ENCODE measurements around the gene ELAVL2.

ELAVL2 gene

DNA sequence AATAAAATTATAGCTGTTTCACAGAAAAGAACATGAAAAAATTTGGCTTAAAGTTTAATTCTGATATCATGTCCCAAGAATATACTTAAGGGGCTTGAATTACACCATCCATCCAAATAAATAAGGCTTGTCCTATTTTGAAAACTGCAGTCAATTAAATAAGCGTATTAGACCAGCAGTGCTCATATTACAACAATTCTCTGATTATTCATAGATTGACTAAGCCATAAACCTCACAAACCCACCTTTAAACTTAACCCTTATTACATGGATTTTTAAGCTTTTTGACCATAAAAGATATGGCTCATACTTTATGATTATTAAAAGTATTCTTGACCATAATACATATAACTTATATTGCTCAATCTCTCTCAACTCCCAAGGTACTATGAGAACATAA lies 127.9 kb downstream of the ELAVL2 start:
- no peaks in the 10 kb centered on the region for H3K9me3 ChIP-seq (ENCODE audit: control insufficient read depth, insufficient read depth, low read length)
- H3K9ac ChIP-seq (ENCODE audit: low read depth, low read length): no peak overlapping the region
- peaks cover 3% of the 10 kb centered on the region; the same call in 1 of the 2 replicates for H3K4me1 ChIP-seq (ENCODE audit: insufficient read depth, low read length)
- H3K36me3 ChIP-seq (ENCODE audit: insufficient read depth, low read length): no peaks in the 10 kb centered on the region

DNA sequence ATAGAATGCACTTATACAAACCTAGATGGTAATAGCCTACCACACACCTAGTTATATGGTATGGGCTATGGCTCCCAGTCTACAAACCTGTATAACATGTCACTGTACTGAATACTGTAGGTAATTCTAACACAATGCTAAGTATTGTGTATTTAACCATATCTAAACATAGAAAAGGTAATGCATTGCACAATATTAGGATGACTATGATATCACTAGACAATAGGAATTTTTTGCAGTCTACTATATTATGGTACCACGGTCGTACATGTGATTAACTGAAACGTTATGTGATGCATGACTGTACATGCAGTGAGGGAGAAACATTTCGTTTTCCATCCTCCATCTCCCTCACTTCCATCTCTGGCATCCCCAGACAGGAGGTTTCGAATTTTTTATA lies 130.5 kb downstream of the ELAVL2 start:
- H3K36me3 ChIP-seq (ENCODE audit: insufficient read depth, low read length): no peaks in the 10 kb centered on the region
- H3K4me1 ChIP-seq (ENCODE audit: insufficient read depth, low read length): peaks cover 3% of the 10 kb centered on the region; the same call in 1 of the 2 replicates
- H3K9me3 ChIP-seq (ENCODE audit: control insufficient read depth, insufficient read depth, low read length): no peaks in the 10 kb centered on the region
- H3K9ac ChIP-seq (ENCODE audit: low read depth, low read length): no peak overlapping the region

DNA sequence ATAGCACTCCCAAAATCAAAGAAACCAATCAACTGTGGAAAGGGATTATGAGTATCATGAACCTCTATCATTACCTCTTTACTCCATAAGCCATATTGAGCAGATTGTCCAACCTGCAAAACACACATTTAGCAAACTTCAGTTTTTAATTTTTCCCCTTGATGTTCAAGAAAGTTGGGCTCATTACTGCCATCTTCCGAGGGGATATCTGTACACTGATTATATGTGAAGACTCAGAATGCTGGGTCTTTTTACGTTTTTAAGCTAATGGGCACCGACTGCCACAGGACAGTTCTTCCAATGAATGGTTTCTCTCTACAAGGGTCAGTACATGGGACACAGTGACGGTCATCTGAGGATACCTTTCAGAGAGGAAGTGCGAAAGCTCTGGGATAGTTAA lies 132.7 kb downstream of the ELAVL2 start:
- Histone ChIP-seq H3K4me1 (ENCODE audit: insufficient read depth, low read length) (peaks cover 3% of the 10 kb centered on the region; the same call in 1 of the 2 replicates), H3K9me3 (ENCODE audit: control insufficient read depth, insufficient read depth, low read length) (no peaks in the 10 kb centered on the region), H3K9ac (ENCODE audit: low read depth, low read length) (no peak overlapping the region), H3K36me3 (ENCODE audit: insufficient read depth, low read length) (no peaks in the 10 kb centered on the region)

DNA sequence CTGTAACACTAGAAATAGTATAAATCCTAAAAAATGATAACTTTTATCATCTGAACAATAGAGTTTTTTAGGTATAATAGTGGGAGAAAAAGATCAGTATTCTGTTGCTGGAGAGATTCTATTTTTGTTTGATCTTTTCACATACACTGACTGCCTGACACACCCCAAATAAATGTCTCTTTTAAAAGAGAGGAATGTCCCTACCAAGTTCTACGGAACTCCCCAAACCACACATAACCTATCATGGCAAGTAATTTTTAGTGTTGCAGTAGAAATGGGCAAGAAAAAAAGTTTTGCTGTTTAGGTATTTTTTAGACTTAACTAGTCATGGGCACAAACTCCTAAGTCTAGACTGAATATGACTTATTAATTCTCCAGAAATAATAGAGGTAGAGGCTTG lies 139.1 kb downstream of the ELAVL2 start:
- Histone ChIP-seq H3K4me1 (ENCODE audit: insufficient read depth, low read length) (peaks cover 52% of the 10 kb centered on the region), H3K9ac (ENCODE audit: low read depth, low read length) (no peak overlapping the region), H3K9me3 (ENCODE audit: control insufficient read depth, insufficient read depth, low read length) (no peaks in the 10 kb centered on the region), H3K36me3 (ENCODE audit: insufficient read depth, low read length) (no peaks in the 10 kb centered on the region)

DNA sequence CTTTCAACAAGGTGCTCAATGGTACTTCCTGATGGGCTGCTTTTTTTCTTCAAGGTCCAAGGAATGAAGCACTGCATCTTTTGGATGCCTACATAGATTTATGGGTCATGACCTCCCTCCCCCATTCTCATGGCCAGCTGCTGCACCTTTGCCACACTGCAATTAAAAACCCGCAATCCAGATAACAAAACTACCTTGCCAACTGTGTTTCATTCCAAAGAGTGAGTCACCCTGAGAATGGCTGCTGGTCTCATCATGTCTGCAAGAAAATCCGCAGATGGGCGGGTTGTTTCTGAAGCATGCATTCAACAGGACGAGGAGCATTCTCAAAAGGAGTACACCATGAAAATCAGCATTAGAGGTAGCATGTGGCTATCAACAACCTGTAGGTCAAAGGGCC lies 139.8 kb downstream of the ELAVL2 start:
- H3K9ac ChIP-seq (ENCODE audit: low read depth, low read length): no peak overlapping the region
- H3K4me1 ChIP-seq (ENCODE audit: insufficient read depth, low read length): peaks cover 52% of the 10 kb centered on the region

DNA sequence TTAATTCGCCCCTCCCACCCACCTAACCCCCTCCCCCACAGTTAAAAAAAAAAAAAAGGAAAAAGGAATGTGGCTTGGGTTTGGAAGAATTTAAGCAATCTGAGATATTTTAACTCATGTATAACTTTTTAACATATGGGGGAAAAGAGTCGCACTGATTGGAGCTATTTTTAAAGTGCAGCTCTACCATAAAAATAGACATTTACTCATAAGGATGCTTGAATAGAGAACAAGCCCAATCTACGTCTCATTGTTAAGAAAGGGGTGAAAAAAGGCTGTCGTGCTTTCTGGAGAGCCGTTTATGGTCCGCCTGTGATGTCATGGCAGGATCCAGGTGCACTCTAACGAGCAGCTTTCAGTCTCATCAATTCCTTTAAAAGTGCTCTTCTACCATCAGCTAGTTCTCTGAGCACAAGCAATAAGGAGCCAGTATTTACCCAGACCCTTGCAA lies 142.4 kb downstream of the ELAVL2 start:
- Histone ChIP-seq H3K9ac (ENCODE audit: low read depth, low read length) (no peak overlapping the region), H3K9me3 (ENCODE audit: control insufficient read depth, insufficient read depth, low read length) (no peaks in the 10 kb centered on the region), H3K4me1 (ENCODE audit: insufficient read depth, low read length) (peaks cover 54% of the 10 kb centered on the region), H3K36me3 (ENCODE audit: insufficient read depth, low read length) (no peaks in the 10 kb centered on the region)

More for the DNA sequence above, 139.8 kb downstream of the ELAVL2 start:
- Histone ChIP-seq H3K9me3 (ENCODE audit: control insufficient read depth, insufficient read depth, low read length) (no peaks in the 10 kb centered on the region), H3K36me3 (ENCODE audit: insufficient read depth, low read length) (no peaks in the 10 kb centered on the region)

DNA sequence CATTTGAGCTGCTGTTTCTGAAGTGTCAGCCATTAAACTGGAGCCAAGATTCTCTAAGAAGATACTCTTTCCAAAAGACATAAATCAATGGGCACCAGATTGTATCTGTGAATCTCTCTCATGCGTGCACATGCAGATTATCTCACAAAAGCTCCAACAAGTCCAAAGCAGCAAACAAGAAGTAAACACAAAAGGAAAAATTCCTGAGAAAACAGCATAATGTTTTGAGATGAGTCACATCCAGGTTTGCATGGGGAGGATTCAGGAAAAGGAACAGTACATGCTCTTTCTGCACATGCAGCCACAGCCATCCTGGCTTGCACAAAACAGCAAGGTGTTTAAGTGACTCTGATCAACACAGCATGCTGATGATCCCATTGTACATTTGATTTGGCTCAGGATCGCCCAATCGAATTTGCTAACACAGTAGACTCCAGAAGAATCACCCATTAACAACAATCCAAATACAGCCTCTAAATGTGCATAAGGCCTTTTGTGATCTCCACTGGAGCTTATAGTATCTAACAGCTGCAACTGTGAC lies 143.1 kb downstream of the ELAVL2 start:
- Histone ChIP-seq H3K9ac (ENCODE audit: low read depth, low read length) (no peak overlapping the region), H3K4me1 (ENCODE audit: insufficient read depth, low read length) (peaks cover 54% of the 10 kb centered on the region), H3K36me3 (ENCODE audit: insufficient read depth, low read length) (no peaks in the 10 kb centered on the region), H3K9me3 (ENCODE audit: control insufficient read depth, insufficient read depth, low read length) (no peaks in the 10 kb centered on the region)

DNA sequence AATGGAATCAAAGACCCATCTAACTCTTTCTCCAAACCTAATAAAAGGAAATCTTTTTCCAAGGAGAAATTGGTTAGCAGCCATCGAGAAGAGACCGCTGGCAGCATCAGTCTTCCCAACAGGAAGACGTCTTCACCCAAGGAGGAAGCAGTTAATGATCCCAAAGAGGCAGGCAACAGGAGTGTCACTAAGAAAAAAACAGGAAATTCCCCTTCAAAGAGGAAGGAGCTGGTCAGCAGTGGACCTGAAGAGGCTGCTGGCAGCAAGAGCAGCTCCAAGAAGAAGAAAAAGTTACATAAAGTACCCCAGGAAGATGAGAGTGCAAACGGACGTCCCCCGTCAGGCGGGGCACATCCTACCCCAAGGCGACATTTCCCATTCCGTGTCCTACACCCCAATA lies 143.7 kb downstream of the ELAVL2 start:
- peaks cover 57% of the 10 kb centered on the region for H3K4me1 ChIP-seq (ENCODE audit: insufficient read depth, low read length)
- H3K9ac ChIP-seq (ENCODE audit: low read depth, low read length): no peak overlapping the region
- H3K9me3 ChIP-seq (ENCODE audit: control insufficient read depth, insufficient read depth, low read length): no peaks in the 10 kb centered on the region
- no peaks in the 10 kb centered on the region for H3K36me3 ChIP-seq (ENCODE audit: insufficient read depth, low read length)

DNA sequence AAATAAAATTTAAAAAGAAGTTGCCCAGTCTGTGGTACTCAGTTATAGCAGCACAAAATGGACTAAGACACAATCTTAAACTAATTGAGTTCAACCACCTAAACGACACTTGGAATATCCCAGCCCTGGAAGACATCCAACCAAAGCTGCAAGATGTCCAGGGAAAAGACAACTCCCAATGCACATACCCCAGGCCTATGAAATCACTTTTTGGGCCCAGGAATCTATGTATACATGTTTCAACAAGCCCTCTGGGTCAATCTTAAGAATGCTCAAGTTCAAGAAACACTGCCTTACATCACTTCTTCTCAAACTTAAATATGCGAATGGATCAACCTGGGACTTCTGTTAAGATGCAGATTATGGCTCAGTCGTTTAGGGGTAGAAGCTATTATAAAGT lies 148.6 kb downstream of the ELAVL2 start:
- H3K36me3 ChIP-seq (ENCODE audit: insufficient read depth, low read length): no peaks in the 10 kb centered on the region; the same call in 1 of the 2 replicates
- H3K9me3 ChIP-seq (ENCODE audit: control insufficient read depth, insufficient read depth, low read length): peaks cover 5% of the 10 kb centered on the region; the same call in 1 of the 2 replicates
- H3K9ac ChIP-seq (ENCODE audit: low read depth, low read length): no peak overlapping the region; the same call in 1 of the 2 replicates
- peaks cover 14% of the 10 kb centered on the region for H3K4me1 ChIP-seq (ENCODE audit: insufficient read depth, low read length)

DNA sequence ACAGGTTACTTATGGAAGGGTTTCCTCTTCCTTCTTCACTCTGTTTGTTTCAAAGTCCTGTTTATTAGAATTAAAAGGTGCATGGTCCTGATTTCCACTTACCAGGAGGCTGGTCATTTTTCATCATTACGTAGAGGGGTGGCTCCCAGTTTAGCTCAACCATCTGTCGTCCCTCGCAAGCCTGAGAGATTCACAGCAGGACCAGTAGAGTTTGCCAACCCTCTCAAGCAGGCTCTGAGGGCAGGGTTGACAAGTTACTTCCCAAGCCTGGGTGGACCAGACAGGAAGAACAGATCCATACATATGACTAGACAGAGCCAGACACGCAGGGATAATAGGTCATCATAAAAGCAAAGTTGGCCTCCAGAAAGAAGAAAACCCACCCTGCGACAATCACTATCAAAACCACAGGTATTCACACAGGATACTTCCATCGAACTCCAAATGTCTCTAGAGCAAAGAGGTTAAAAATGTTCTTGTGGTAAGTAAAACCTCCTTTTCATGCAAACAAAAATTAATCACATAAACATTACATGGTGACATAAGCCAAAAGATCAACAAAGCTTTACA lies 151.9 kb downstream of the ELAVL2 start:
- Histone ChIP-seq H3K36me3 (ENCODE audit: insufficient read depth, low read length) (no peaks in the 10 kb centered on the region; the same call in 1 of the 2 replicates), H3K9ac (ENCODE audit: low read depth, low read length) (no peak overlapping the region), H3K9me3 (ENCODE audit: control insufficient read depth, insufficient read depth, low read length) (peaks cover 5% of the 10 kb centered on the region; the same call in 1 of the 2 replicates), H3K4me1 (ENCODE audit: insufficient read depth, low read length) (peaks cover 6% of the 10 kb centered on the region; the same call in 1 of the 2 replicates)

DNA sequence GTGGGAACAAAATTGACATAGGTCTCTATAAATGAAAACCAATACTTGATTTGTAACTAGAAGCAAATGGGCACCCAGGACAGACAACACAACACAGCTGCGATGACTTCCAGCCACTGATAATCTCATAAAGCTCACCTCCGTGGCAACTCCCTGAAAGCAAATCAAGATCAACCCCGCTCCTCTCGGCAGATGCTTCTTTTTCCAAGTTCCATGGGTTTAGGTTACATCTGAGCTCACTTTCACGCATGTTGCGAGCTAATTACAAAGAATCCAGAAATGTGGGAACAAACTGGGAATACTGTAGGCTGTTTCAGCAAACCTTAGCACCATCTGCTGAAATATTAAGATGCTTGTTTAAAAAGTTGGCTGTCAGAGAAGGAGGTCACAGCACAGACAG lies 153.9 kb downstream of the ELAVL2 start:
- H3K9ac ChIP-seq (ENCODE audit: low read depth, low read length): no peak overlapping the region
- no peaks in the 10 kb centered on the region; the same call in 1 of the 2 replicates for H3K36me3 ChIP-seq (ENCODE audit: insufficient read depth, low read length)
- no peaks in the 10 kb centered on the region for H3K4me1 ChIP-seq (ENCODE audit: insufficient read depth, low read length)
- peaks cover 5% of the 10 kb centered on the region; the same call in 1 of the 2 replicates for H3K9me3 ChIP-seq (ENCODE audit: control insufficient read depth, insufficient read depth, low read length)

DNA sequence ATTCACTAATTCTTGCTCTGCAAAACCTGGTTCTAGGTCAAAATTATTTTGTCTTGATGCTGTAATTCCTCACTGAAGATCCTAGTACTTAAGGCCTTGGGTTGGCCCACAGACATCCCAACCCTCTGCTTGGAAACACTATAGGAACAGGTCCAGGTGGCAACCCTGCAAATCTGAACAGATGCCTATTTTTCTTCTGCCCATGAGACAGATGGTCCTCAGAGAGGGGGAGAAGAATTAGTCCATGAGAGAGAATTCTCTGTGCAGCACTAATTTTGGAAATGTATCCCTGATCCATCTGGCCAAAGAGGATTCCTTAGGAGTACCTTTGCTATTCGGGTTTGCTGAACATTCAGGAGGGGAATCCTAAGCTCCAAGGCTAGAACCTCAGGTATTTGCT lies 156.3 kb downstream of the ELAVL2 start:
- H3K9me3 ChIP-seq (ENCODE audit: control insufficient read depth, insufficient read depth, low read length): no peaks in the 10 kb centered on the region
- no peaks in the 10 kb centered on the region for H3K36me3 ChIP-seq (ENCODE audit: insufficient read depth, low read length)

DNA sequence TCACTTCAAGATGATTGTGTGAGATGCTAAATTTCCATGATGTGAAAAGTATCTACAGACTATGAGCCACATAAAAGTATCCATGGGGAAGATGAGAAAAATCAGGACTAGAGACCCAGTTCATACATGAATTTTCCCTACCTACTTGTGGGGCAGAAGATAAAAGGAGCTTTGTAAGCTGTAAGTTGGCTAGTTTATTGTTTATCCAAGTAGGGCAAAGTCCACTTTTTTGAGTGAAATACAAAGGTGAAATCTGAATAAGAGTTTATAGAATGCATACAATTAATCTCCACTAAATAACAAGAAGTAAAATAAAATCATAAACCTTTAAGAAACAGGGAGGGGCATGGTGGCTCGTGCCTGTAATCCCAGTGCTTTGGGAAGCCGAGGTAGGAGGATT lies 160.4 kb downstream of the ELAVL2 start:
- Histone ChIP-seq H3K9me3 (ENCODE audit: control insufficient read depth, insufficient read depth, low read length) (no peaks in the 10 kb centered on the region), H3K9ac (ENCODE audit: low read depth, low read length) (no peak overlapping the region), H3K4me1 (ENCODE audit: insufficient read depth, low read length) (no peaks in the 10 kb centered on the region), H3K36me3 (ENCODE audit: insufficient read depth, low read length) (no peaks in the 10 kb centered on the region)

More for the DNA sequence above, 156.3 kb downstream of the ELAVL2 start:
- no peaks in the 10 kb centered on the region for H3K4me1 ChIP-seq (ENCODE audit: insufficient read depth, low read length)
- no peak overlapping the region for H3K9ac ChIP-seq (ENCODE audit: low read depth, low read length)

DNA sequence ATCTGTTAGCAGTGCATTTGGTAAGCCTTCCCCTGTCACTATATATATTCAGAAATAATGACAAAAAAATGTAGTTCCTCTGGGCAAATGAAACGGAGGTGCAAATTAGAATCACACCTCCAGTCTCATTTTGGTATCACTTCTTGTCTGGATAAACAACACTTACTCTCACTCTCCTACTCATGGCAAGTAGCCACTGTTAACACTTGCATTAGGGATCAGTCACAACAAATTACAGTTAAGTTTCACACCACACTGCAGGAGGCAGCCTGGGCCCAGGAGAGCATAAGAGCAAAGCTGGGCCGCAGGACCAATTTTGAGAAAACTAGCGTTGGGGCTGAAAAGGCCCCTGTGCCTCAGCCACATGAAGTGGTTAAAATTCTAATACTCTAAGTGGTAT lies 161.0 kb downstream of the ELAVL2 start:
- Histone ChIP-seq H3K36me3 (ENCODE audit: insufficient read depth, low read length) (no peaks in the 10 kb centered on the region), H3K9me3 (ENCODE audit: control insufficient read depth, insufficient read depth, low read length) (no peaks in the 10 kb centered on the region), H3K9ac (ENCODE audit: low read depth, low read length) (no peak overlapping the region), H3K4me1 (ENCODE audit: insufficient read depth, low read length) (peaks cover 3% of the 10 kb centered on the region; the same call in 1 of the 2 replicates)

DNA sequence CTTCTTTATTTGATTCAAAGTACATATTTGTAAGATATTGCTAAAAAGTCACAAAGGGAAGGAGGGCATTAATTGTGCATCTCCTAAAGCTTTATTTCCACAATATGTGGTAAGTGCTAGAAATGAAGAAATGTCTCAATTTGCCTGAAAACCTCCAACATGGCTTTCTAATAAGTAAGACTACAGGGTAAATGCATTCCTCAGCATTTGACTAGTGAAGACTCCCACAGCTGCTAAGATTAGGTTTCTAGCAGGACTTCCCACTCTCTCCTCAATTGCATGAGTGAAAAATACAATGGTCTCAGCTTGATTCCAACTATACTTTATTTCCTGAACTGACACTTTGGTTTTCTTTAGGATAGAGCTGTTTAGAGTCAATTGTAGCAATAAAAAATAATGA lies 162.1 kb downstream of the ELAVL2 start:
- Histone ChIP-seq H3K36me3 (ENCODE audit: insufficient read depth, low read length) (no peaks in the 10 kb centered on the region; the same call in 1 of the 2 replicates), H3K9ac (ENCODE audit: low read depth, low read length) (no peak overlapping the region), H3K9me3 (ENCODE audit: control insufficient read depth, insufficient read depth, low read length) (no peaks in the 10 kb centered on the region), H3K4me1 (ENCODE audit: insufficient read depth, low read length) (peaks cover 11% of the 10 kb centered on the region)

All from ES-I3 (cell line).